ENCODE results near the gene PABPC1L. TPM values are rescaled to one million over a fixed set of nuclear protein-coding genes. Genes with fewer than 3 reads are reported as not detected.

PABPC1L gene
- total and polyA plus RNA-seq, 2 of the 13 experiments (the other 11 are each of a cell fraction or from before 2014, with no cell fraction given): 30.8 to 252 TPM

DNA sequence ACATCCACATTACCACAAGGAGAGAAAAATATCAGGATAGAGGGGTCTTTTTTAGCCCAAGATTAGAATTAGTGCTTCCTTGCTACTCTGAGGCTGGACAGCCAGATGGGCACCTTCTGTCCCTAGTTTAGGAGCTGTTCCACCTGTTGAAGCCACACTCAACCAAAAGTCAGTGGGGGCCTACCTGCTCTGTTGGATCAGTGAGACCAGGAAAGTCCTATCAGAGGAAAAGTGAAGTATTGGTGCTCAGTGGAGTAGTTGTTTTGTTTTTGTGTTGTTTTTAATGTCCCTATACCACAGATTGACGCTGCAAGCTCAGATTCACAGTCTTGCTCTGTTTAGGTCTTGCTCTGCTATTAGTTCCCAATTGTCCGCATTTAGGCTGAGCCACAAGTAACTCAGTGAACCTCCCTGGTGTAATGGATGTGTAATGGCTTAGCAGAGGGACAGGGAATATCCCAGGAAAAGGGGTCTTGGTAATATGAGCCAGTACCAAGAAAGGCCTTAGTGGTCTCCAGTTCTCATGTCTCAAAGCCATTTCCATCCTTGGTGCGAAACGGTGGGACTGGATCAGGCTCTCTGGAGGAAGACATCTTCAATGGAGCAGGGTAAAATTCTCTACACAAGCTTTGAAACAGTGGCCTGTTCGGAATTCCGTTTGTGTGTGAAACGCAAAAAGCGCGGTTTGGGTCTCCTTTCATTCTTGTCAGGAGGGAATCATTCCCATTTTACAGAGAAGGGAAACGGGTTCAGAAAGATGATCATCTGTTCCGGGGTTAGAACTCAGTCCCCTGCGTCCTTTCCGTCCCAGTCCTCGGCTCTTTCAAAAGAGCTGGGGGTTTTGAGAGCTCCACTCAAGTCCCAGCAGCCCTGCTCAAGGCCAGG lies 631 bp upstream of the PABPC1L start (continued):
- TF ChIP-seq ZNF772 (CRISPR knock-in tag; IDR thresholded peaks at IDR 0.05) (0 out of 2 replicates have a peak, but pooled peaks have one; percentile 0), FOXJ3 (CRISPR knock-in tag; IDR thresholded peaks at IDR 0.05; ENCODE audit: borderline replicate concordance) (no peak), ZNF775 (CRISPR knock-in tag; IDR thresholded peaks at IDR 0.05; ENCODE audit: borderline replicate concordance) (no peak), POLR2G (IDR thresholded peaks at IDR 0.05; ENCODE audit: low read depth, low read length) (peak; percentile 12; the same call in 1 of the 2 replicates), BCL6 (CRISPR knock-in tag; IDR thresholded peaks at IDR 0.05) (no peak), TBX3 (IDR thresholded peaks at IDR 0.05; ENCODE audit: borderline replicate concordance) (no peak), PHB2 (IDR thresholded peaks at IDR 0.05; ENCODE audit: partially characterized antibody) (no peak), CREB1 (IDR thresholded peaks at IDR 0.05) (no peak), CREB1 (CRISPR knock-in tag; IDR thresholded peaks at IDR 0.05) (no peak), RXRB (CRISPR knock-in tag; IDR thresholded peaks at IDR 0.05; ENCODE audit: borderline replicate concordance) (no peak), SCMH1 (CRISPR knock-in tag; IDR thresholded peaks at IDR 0.05; ENCODE audit: borderline replicate concordance) (no peak), ZNF629 (CRISPR knock-in tag; conservative IDR thresholded peaks at IDR 0.05) (peak; percentile 76), ZNF354B (CRISPR knock-in tag; IDR thresholded peaks at IDR 0.05) (no peak), CEBPB (IDR thresholded peaks at IDR 0.05; ENCODE audit: borderline replicate concordance, low read depth, low read length) (no peak), LBX2 (CRISPR knock-in tag; IDR thresholded peaks at IDR 0.05; ENCODE audit: borderline replicate concordance) (no peak), KAT2B (IDR thresholded peaks at IDR 0.05; ENCODE audit: borderline replicate concordance, low read depth, low read length) (no peak), NCOA1 (CRISPR knock-in tag; IDR thresholded peaks at IDR 0.05) (0 out of 2 replicates have a peak, but pooled peaks have one; percentile 14), ZNF891 (CRISPR knock-in tag; IDR thresholded peaks at IDR 0.05) (0 out of 2 replicates have a peak, but pooled peaks have one; percentile 12), ASH2L (IDR thresholded peaks at IDR 0.05; ENCODE audit: insufficient read length, low read depth, low read length) (no peak), ZNF556 (CRISPR knock-in tag; IDR thresholded peaks at IDR 0.05; ENCODE audit: borderline replicate concordance) (no peak), MBNL3 (CRISPR knock-in tag; conservative IDR thresholded peaks at IDR 0.05) (no peak), RBM22 (optimal IDR thresholded peaks at IDR 0.05; ENCODE audit: low read length) (peak; percentile 98), SMAD1 (CRISPR knock-in tag; IDR thresholded peaks at IDR 0.05; ENCODE audit: borderline replicate concordance, low read depth) (no peak), NFATC3 (CRISPR knock-in tag; IDR thresholded peaks at IDR 0.05) (no peak), MLLT10 (CRISPR knock-in tag; IDR thresholded peaks at IDR 0.05) (no peak), ZNF333 (CRISPR knock-in tag; IDR thresholded peaks at IDR 0.05; ENCODE audit: borderline replicate concordance) (no peak)
- TF ChIP-seq, protein P1, sequence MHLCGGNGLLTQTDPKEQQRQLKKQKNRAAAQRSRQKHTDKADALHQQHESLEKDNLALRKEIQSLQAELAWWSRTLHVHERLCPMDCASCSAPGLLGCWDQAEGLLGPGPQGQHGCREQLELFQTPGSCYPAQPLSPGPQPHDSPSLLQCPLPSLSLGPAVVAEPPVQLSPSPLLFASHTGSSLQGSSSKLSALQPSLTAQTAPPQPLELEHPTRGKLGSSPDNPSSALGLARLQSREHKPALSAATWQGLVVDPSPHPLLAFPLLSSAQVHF (CRISPR knock-in tag; IDR thresholded peaks at IDR 0.05): no peak
- TF ChIP-seq, protein P2, sequence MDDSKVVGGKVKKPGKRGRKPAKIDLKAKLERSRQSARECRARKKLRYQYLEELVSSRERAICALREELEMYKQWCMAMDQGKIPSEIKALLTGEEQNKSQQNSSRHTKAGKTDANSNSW (CRISPR knock-in tag; IDR thresholded peaks at IDR 0.05; ENCODE audit: borderline replicate concordance): no peak

Data from HepG2 (cell line).